CD4-positive, alpha-beta T cell treated with Interleukin-10 for 1 hour (primary cell): ENCODE measurements around the gene DLG2.

Experiments used
- DNase-seq: peaks from one replicate; pipeline ENCODE4 v3.0.0-alpha.2; 2020

DLG2 gene

DNA sequence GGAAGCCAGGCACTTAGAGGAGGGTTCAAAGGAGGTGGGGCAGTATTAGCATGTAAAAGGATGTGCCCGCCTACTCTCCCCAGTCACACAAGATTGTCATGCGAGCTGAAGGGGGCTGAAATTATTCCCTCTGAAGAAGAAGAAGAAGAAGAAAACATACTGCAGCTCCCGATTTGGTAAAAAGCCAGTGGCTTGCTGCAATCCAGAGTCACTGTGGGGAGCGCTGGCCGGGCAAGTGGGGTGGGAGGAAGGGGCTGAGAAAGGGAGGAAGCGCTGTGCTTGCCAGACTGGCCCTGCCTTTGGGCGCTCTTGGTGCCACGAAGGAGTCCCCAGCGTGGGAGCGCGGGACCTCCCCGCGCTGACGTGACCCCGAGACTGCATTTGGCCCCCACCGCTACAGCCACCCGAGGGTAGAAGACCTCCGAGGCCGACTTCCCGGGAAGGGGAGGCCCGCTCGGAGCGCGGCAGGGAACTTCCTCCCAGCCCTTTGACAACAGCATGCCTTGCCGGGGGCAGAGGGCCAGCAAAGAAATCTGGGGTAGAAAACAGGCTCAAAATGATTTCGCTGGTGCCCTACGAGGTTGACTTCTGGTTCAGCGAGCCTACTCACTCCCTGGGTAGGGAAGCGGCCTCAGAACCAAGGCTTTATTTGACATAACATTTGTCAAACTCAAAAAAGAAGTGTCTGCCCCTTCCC is 906.3 kb downstream of the DLG2 start:
- DNase-seq = no peak

DNA sequence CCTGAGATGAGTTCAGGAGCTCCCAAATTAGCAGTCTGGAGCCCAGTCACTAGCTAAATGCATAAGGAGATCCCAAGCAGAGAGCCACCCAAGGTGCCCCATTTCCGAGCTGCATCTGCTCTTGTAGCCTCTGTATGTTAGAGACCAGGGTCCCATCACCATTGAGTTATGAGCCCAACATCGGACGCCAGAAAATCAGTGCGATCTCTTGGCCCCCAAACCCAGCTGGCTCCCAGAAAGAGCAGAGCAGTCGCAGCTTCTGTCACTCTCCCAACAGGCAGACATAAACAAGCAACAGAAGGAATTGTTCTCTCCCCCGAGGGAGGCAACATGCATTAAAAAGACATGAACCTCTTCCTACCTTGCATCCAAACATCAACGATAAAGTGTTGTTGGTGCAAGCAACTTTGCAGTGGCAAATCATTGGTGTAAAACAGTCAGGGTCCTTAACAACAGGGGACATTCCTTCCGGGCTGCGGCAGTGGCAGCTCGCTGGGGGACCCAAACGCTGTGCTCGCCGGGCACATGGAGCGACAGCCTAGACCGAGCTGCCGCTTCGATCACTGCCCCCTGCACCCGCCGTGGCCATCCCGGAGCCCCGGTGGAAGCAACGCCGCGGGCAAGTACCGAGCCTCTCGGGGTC is 907.1 kb downstream of the DLG2 start:
- DNase-seq = no peak

DNA sequence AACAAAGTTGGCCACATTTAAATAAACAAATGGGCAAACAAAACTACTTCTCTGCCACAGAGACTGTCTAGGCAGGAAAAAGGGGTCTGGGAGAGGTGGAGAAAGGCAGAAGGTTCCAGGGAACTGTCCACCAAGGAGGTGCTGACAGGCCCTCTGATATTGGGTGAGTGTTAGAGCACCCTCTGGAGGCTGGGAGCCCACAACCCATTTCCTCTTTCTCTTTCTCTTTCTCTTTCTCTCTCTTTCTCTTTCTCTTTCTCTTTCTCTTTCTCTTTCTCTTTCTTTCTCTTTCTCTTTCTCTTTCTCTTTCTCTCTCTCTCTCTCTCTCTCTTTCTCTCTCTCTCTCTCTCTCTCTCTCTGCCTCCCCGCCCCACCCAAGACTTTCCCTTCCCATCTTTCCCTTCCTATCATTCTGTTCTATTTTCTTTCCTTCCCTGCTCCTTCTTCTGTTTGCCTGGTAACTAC is 912.8 kb downstream of the DLG2 start:
- DNase-seq = peak; percentile 2

DNA sequence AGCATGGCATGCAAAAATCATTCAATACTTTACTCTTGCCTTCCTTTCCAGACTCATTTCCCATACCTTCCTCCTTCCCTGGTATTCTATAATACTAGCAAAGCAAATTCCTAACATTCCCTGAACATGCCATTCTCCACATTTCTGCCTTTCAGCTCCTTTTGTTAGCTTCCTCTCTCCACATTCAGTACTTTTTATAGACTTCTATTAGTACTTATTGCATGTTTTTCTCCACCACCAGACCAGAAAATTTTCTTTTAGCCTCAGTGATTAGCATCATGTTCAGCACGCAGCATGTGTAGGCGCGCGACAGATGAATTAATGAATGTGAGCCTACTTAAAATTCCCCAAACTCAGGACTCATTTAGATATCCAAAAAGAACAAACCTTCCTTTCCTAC is 935.3 kb downstream of the DLG2 start:
- DNase-seq = no peak

DNA sequence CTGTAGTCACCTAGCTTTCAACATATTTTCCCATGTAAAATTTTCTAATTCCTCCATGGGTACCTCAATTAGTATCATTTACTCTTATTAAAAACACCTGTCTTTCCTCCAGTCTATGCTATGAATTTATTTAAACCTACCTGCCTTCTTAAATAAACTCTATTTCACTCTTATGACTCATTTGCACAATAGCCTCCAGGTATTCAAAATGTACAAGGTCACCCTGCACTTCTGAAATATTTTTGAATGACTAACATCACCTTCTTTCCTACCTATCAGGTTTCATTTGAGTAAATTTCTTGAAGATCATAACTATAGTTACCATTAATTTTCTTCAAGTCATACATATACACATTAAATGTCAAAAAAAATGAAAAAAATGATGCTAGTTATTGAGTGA is 939.7 kb downstream of the DLG2 start:
- no peak for DNase-seq

DNA sequence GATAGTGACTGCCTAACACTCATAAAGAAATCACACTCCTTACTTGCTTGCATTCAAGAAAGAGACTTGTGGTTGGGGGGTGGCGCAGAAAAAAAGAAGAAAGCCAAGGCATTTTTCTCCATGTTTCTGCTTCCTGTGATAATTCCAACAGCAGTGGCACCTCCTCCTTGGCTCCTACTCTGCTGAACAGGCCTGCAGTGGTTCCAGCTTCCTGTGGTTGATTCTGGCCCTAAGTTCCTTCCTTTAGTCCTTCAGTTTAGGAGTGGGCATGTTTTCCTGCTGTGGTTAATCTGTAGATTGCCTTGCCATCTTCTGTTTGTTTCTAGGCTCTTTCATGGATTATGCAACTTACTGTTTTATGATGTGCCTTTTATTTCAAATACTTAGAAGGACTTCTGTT is 940.4 kb downstream of the DLG2 start:
- DNase-seq = no peak

DNA sequence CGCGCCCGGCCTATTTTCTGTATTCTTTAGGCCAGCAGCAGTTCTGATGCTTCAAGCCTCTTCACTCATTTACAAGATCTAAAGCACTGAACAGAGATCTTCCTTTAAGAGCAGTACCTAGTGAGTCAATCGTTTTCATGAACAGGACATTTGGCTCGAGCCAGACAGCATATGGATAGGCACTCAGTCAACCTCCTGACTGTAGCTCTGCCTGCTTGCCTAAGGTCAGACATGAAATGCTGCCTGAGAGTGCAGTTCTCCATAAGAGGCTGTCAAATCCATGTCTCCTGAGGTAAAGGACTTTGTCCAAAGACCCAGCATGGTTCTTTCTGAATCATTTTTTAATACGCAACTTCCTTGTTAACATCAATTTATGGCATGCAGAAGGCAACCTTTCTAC is 941.2 kb downstream of the DLG2 start:
- no peak for DNase-seq

DNA sequence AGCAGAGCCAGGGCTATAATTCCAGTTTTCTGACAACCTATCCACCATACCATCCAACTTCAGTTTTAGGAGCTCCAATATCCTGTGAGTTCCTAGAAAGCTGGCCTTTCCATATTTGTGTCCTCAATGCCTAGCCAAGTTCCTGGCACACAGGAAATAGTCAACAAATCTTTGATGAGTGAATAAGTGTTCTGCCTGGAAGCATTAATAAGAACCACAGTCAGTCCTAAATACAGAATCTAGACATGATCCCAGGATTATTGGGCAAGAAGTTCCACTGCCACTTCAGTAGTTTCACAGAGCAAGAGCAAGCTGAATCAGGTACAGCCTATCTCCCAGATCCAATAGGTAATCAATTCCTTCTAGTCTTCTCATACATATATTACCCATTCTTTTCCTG is 942.0 kb downstream of the DLG2 start:
- DNase-seq = no peak

DNA sequence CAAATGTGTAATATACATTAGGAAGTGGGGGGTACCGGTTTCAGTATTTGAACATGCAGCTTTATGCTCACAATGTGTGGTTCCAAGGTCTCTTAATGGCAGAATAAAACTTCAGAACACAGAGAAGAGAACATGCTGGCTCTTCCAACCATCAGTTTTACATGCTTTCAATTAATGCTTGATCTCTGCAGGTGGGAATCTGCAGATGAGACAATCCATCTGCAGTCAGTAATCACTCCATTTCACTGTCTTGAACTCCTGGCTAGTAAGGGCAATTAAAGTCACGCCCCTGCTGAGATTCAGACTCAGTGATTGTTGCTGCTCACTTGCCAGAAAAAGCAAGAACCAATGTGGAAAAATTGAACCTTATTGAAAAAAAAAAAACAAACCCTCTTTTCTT is 945.7 kb downstream of the DLG2 start:
- DNase-seq = no peak

DNA sequence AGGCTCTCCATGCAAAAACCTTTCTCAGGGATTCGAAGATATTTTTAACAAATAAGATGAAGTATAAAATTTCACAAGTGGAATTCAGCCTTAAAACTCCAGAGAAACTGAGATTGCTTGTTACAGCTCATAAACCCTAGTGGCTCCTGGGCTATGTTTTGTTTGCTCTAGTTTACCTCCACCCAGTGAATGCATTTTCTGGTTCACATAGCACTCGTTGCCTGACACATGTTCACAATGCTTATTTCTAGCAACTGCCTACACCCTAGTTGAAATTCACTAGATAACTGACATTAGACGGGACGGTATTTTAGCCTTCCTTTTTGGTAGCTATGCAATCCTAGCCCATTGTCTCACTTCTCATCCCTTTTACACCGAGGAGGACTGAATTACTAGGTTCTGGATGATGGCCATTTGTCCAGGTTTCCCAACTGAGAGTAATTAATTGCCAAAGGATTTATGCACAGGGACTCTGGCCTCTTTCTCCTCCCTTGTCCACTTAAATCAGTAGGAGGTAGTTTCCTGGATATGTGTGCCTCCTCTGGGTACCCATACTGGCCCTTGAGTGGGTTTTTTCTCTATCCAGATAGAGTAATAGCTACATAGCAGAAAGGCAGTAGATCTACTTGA is 951.6 kb downstream of the DLG2 start:
- DNase-seq = no peak

DNA sequence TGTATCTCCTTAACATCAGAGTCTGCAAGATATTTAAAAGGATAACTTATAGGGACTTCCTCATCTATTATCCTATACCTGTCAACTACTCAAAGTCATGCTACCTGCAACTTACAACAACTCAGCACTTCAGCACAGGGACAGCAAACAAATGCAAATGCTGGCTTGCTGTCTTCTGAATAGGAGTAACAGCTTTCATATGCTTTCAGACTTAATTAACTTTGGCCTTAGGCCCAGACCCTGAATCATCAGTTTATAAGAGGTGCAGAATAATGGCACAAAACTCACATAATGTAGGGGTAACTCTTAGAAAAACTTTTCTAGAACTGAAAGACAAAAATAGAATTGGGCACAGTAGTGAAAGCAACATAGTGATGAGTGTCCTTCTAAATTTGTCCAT is 953.4 kb downstream of the DLG2 start:
- no peak for DNase-seq

DNA sequence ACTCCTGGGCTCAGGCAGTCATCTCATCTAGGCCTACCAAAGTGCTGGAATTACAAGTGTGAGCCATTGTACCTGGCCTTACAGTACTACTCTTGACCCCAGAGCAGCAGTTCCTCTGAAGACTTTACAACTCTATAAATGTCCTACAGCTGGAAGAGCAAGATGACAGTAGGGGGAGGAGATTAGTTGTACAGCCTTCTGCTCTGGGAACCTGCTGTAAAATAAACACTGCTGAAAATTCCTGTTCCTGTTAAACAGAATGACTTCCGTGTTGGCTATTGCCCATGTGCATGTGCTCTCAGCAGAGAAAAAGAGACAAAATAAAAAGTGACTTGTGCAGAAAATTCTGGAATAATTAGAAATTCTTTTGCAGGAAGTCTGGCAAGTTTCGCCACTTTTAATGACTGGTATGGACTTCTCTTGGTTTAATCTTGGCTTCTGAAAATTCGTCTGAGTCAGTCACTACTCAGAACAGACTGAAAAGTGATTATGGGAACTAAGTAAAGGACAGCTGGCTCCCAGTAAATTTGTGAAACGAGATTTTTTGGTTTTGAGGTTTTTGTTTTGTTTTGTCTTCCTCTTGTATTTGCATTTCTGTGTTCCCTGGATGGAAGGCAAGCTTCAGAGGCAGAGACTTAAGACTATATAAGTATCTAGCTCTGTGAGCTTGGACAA is 955.7 kb downstream of the DLG2 start:
- DNase-seq = no peak

DNA sequence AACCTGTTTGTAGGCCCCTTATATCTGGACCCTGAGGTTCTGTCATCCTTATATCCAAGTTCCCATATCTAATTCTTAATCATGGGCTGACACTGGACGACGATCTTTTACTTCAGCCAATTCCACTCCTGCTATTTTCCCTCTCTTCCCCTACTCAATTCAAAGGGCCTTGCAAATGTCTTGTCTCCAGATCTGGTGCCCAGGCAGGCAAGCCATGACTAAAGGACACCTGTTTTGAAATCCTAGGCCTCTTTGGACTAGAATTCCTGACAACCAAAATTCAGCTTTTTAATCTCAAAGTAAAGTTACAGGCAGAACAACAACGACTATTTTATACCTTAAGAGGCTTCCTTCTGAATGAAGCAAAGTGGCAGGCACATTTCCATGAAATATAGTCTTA is 963.4 kb downstream of the DLG2 start:
- no peak for DNase-seq

DNA sequence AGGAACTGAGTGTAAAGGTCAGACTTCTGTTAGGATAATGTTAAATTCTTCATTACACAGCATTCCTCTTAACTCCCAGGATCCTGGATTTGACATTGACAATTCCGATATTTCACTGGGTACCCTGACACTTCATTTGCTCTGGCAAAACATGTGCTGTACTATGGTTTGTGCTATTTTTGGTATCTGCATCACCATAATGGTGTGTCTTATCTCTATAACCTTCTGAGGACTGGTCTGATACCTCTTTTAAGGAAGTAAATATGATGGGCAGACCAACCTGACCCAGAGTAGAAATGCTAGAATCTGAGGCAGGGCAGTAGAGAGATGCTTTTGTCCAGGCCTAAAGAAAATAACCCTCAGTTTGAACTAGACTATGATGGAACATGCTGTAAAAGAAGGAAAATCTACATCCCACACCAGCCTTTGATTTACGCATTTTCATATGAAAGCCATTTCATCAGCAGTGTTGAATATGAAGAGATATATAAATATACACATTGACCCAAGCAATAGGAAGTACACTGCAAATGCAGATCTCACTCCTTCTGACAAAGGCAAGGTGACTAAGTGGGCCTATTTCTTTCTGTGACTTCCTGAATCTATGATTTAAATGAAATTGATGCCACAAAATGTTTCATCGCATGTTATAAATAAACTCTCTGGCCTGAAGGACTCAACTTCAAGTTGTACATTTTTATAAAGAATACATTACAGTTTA is 966.7 kb downstream of the DLG2 start:
- DNase-seq = no peak

DNA sequence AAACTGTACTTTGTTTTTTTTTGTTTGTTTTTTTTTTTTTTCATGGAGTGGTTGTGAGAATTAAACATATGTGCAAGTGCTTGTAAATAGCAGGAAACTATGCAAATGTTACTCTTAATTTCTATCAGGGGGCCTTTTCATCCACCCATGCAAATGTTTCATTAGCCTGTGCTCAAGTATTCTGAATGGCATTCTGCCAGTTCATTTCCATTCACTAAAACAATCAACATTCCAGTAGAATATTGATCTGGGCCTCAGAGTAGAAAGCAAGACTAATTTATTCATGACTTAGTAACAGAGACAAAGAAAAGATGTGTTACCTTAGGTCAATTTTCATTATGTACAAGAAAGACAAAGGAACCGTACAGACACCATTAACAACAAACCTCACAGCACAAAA is 971.4 kb downstream of the DLG2 start:
- no peak for DNase-seq

DNA sequence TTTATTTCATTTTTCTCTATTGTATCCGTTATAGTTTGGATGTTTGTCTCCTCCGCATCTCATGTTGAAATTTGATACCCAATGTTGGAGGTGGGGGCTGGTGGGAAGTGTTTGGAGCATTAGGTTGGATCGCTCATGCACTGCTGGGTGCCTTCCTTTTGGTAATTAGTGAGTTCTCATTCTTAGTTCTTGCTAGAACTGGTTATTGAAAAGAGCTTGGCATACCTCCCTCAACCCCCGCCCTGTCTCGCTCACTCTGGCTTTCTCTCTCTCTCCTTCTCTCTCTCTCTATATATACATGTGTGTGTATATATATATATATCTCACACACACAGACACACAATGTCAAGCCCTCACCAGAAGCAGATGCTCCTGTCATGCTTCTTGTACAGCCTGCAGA is 978.7 kb downstream of the DLG2 start:
- DNase-seq = no peak

DNA sequence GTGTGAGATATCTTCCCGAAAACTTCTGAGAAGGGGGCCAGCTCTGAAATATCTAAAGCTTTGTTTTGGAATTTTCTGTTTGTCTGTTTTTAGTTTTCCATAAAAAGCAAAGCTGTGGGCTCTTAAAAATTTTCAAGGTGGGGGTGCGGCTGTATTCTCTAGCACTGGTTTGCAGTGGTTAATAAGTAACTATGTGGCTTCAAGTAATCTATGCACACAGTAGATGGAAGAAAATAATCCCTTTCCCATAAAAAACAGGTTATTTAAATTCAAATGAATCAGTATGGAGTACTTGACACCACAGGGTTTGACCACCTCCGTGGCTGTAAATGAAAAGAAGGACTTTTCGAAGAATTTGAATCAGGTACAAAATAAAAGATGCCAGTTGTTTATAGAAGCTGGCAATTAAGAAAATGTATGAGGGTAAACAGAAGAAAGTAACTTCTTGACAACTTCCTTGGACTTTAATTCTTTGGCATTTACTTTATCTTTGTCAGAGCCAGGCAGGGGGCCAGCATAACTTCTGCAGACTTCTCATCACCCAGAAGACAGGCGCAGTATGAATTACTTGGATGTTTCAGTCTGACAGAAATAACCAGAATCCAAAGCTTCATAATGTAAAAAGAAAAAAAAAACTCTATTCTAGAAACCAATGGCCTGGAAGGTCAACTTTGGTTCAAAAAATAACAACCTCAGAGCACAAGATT is 981.0 kb downstream of the DLG2 start:
- DNase-seq = no peak

DNA sequence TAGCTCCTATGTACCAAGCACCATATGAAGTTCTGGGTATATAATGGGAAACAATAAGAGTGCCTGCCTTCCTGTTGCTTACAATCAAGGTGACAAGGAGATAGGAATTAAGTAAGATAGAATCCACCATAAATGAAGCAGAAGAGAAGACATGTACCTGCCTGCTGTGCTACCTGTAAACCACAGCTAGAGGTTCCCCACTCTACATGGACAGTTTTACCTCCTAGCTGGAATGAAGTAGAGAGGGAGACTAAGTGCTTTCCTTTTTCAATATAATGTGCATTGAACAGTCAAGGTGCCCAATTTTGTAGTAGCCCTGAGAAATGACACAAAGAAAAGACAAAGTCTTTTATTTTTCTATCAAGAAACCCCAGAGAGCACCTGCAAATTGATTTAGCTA is 984.6 kb downstream of the DLG2 start:
- DNase-seq = no peak

DNA sequence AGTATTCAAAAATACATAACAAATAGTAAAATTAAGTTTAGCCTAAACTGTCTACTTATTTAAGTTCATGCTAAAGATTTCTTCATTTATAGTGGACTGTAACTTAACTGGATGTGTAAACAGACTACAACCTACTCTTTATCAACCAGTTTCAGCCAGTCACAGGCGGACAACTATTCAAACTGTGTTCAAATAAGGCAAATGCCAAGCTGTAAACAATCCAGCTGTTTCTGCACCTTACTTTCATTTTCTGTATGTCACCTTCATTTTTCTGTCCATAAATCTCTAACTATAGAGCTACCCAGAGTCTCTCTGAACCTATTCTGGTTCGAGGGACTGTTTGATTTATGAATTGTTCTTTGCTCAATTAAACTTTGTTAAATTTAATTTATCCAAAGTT is 992.8 kb downstream of the DLG2 start:
- DNase-seq = no peak

DNA sequence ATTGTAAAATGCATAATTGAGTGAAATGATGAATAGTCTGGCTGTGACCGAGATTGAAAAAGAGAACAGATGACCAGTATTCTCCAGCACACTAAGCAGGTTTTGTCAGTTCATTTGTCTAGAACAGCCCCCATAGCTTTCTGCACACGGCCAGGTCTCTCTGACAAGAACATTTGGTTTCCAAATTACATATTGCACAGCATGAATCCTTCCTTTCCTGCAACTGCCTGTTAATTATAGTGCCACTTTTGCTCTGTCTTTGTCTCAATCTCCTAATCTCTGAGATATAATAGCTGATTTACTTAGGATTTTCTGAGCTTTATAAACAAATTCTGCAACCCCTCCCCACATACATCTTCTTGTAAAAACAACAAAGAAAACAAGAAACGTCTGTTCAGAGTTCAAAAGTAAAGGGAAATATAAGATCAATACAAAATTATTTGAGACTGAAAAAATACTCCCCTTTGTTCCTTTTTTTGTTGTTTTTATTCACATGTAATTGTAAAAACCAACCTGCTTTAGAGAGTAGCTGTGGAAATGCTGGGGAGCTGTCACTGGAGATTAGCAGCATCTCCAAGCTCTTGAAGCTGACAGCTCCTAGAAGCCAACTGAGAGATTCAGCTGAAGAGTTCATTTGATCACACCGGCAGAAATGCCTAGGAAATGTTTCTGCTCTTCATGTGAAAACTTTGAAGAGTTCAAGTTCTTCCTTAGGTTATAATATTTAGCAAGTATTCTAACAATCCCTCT is 998.1 kb downstream of the DLG2 start:
- DNase-seq = no peak

DNA sequence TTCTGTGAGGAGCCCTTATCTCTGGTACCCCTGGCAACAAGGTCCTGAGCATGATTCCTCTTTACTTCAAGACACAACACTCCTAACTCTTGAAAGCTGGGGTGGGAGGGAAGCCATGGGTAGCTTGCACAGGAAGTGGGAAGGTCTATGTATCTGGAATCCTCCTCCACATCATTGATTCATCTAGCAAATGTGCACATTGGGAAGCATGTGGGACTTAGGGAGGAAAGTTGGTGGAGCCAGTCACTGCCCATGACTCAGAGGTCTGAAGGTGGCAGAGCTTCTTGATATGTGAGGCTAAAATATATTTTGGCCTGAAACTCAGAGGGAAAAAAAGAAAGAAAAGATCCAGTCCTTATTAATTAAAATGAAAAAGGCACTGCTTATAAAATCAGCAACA is 1000.9 kb downstream of the DLG2 start:
- DNase-seq = no peak

DNA sequence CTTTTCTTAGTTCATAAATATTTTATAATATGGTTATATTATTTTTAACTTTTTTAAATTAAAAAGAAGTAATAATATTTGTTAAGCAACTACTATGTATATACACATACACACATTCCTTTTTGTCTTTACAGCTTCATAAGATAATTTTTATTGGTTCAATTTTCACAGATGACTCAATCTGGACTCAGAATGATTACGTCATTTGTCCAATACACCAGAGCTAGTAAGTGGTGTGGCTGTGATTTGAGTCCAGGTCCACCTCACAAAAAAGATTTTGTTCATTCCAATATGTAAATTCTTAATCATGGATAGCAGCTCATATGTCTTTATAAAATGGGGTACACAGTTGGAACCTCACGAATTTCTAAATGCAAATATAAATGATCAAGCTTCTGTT is 1014.5 kb downstream of the DLG2 start:
- DNase-seq = no peak
